NCI-H748 treated with DMSO at 0.1 percent for 48 hours (cell line): Measurements from ENCODE around the gene KCNAB2.

Experiments
- DNase-seq: peaks from one replicate; lab custom pipeline; 2025; lab: John Stamatoyannopoulos, UW

The KCNAB2 gene

GRCh38 chr1:6097824-6098223 is 52.1 kb downstream of the KCNAB2 start:
- DNase-seq, result no peak

- DNase-seq, result no peak
Measured at GRCh38 chr1:6098303-6099215, 52.9 kb downstream of the KCNAB2 start.

GRCh38 chr1:6099297-6099696 is 53.6 kb downstream of the KCNAB2 start:
- DNase-seq, result no peak

DNA sequence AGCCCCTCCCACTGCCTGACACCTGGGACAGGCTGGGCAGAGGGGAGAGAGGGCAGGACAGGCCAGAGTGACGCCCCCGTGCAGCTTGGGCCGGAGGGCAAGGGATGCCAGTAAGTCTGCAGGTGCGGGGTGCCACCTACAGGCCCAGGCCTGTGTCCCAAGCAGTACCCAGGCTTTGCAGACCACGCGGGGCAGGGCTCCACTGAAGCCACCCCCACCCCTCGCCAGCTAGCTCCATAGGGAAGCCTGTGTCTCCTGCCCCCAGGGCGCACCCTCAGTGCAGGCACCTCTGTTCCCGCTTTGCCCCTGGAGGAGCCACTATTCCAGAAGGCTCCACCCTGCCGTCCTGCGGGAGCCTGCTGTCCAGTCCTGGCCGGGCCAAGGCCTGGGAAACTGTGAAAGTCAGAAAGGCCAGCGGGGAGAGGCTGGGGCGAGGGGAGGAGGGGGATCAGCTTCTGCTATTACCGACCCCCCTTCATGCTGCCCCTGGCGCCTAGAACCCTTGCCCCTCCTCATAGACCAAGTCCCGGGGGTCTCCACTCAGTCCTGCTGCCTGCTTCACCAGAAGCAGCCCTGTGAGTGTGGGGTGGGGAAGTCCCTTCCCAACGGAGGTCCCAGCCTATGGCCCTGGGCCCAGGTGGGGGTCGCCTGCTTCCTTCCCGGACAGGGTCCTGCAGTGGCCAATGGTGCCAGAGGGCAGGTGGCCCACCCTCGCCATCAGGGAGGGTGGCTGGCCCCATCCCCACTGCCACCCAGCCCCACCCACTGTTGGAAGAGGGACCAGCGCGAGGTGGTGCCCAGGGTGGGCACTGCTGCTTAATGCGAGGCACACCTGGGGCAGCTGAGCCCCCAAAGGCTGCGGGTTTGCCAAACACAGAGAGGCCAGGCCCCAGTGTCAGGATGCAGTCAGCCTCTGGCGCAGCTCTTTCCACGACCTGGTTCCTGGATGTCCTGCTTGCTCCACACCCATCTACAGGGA is 54.4 kb downstream of the KCNAB2 start:
- no peak for DNase-seq

- no peak for DNase-seq
Measured at GRCh38 chr1:6100861-6101783, 55.4 kb downstream of the KCNAB2 start.

DNA sequence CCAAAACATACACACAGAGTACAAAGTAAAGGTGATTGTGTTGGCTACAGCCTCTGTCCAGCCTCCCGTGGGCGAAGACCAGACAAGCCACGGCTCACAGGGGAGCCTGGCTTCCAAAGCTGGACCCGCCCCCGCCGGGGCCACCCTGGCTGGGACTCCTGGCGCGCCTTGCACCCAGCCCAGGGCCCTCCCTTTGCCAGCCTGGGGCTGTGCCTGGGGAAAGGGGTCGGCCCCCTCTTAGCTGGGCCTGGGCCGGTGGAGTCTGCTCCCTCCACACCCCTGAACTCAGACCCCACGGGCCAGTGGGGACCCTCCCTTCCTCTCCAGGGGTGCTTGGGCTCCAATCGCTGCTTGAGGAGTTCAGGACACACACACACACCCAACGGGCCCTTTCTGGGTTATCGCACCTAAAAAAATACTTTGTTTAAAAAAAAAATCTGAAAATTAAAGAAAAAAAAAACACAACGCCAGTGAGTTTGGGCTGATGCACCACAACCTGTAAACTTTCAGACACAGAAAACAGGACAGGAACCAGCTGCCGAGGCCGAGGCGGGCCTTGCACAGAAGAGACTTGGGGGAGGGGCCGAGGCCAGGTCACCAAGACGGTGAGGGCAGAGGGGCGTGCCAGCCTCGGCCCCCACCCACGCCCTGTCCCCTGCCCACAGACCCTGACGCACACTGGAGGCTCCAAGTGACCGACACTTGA is 56.3 kb downstream of the KCNAB2 start:
- DNase-seq, result no peak

GRCh38 chr1:6102532-6102845 is 56.8 kb downstream of the KCNAB2 start:
- no peak for DNase-seq

DNA sequence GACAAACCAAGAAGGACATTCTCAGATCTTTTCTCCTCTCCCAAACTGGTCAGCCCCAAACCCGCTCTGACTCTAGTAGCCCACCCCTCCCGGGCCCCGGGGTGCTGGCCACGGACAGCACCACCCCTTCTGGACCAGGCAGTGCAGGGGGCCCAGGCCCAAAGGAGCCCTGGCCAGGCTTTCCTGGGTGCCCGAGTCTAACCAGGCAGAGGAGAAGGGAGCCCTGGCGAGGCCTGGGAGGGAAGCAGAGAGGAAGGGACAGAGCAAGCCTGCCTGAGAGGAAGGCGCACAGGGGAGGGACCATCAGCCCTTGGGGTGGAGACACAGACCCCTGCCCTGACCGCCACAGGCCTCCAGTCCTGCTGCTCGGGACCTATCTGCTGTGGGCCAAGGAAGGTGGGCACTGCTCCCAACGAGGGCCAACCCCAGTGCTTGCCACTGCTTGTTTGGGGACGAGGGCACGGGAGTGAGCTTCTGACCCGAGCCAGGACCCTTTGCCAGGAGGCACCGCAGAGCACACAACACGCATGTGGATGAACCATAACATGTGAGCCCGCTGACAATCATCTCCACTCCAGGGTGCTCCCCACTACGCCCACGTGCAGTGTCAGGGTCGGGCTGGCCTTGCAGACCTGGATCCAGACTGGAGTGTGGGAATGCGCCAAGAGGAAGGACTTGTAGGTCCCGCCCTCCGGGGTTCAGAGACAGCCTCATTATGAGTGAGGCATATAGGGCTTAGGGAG is 57.6 kb downstream of the KCNAB2 start:
- DNase-seq, result no peak

DNA sequence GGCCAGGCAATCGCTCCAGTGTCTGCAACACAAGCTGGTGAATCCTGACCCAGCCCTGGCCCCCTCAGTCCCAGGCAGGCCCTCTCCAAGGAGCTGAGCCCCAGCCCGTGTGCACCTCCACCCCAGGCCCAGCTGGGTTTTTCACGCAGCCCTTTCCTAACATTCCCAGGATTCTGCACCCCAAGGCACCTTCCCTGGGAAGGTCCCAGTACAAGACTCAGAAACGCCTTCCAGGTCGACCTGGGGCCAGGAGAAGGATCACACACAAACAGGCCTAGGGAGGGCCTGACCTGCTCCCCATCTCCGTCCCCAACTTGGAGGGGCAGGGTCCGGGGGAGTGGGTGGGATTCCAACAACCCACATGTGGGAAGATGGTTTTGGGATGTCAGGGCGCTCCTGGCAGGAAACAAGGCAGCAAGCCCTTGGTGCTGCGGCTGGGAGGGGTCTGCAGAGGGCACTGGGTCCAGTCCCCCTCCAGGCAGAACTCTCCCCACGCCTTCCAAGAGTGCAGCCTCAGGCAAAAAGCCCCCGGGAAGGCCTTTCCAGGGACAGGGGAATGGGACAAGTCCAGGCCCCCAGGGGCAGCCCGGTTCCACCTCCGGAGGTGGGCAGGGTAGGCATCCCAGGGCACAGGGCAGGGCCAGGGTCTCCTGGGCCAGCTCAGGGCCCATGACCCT is 58.3 kb downstream of the KCNAB2 start:
- DNase-seq, result no peak

GRCh38 chr1:6104631-6105030 is 58.9 kb downstream of the KCNAB2 start:
- DNase-seq, result no peak

DNA sequence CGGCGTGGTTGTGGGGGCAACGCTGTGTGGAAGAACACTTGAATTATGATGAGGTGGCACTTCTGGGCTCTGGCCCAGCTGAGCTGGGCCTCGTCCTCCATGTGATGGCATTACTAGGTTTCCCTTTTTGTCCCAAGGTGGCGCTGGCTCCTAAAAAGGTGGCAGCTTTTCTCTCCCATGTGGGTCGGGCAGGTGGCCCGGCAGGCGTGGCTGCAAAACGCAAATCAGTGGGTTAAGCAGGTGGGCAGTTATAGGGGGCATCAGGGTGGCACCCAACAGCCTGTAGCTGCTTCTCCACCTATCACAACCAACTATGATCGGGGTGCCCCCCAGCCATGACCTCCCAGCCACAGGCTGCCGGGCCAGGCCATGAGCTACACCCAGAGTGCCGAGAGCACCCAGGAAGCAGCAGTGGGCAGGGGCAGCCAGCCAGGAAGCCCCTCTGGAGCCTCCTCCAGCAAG is 59.6 kb downstream of the KCNAB2 start:
- no peak for DNase-seq

DNA sequence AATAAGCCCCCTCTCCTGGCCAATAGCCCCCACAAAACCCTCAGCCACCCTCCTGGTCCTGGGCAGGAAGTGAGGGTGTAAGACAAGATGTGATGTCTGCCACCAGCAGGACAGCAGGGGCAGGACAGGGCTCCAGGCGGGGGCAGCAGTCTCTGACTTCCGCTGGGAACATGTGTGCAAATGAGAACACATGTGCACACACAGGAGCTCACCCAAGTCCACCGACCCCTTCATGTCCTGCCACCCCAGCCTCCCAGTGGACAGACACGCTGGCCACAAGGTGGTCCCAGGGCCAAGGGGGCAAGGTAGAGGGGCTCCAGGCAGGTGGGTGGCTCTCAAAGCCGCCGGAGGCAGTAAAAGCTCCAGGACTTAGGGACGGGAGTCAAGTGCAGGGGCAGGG is 60.1 kb downstream of the KCNAB2 start:
- no peak for DNase-seq

DNA sequence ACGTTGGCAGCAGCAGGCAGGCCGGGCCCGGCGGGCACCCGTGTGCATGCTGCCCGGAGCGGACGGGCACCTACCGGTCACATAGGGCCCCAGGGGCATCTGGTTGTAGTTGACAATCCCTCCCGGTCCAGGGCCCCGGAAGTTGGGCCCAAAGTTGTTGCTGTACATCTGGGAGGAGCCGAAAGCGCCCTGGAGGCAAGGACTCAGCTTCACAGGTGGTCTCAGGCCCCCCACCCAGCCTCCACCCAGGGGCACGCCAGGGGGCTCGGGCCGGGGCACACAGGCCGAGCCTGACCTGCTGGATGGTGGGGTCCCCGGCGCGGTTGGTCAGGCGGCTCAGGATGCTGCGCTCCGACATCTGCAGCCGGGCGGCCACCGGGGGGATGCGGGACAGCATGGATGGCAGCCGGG is 60.6 kb downstream of the KCNAB2 start:
- no peak for DNase-seq

DNA sequence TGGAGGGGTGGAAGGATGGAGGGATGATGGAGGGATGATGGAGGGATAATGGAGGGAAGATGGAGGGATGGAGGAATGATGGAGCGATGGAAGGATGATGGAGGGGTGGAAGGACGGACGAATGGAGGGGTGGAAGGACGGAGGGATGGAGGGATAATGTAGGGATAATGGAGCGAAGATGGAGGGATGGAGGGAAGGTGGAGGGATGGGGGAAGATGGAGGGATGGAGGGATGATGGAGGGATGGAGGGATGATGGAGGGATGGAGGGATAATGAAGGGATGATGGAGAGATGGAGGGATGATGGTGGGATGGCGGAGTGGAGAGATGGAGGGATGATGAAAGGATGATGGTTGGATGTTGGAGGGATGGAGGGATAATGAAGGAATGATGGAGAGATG is 61.3 kb downstream of the KCNAB2 start:
- no peak for DNase-seq

DNA sequence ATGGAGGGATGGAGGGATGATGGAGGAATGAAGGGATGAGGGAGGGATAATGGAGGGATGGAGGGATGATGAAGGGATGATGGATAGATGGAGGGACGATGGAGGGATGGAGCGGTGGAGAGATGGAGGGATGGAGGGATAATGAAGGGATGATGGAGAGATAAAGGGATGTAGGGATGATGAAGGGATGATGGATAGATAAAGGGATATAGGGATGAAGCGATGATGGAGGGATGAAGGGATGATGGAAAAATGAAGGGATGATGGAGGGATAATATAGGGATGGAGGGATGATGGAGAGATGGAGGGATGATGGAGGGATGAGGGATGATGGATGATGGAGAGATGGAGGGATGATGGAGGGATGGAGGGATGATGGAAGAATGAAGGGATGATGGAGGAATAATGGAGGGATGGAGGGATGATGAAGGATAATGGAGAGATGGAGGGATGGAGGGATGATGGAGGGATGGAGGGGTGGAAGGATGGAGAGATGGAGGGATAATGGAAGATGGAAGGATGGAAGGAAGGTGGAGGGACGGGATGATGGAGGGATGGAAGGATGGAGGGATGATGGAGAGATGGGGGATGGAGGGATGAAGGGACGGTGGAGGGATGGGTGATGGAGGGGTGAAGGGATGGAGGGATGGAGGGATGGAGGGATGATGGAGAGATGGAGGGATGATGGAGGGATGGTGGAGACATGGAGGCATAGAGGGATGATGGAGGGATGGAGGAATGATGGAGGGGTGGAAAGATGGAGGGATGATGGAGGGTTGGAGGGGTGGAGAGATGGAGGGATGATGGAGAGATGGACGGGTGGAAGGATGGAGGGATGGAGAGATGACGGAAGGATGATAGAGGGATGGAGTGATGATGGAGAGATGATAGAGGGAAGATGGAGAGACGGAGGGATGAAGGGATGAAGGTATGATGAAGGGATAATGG is 62.0 kb downstream of the KCNAB2 start:
- no peak for DNase-seq

DNA sequence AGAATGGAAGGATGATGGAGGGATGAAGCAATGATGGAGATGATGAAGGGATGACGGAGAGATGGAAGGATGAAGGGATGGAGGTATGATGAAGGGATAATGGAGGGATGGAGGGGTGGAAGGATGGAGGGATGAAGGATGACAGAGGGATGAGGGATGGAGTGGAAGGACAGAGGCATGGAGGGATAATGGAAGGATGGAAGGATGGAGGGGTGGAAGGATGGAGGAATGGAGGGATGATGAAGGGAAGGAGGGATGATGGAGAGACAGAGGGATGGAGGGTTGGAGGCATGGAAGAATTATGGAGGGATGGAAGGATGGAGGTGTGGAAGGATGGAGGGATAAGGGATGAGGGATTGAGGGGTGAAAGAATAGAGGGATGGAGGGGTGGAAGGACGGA is 62.8 kb downstream of the KCNAB2 start:
- DNase-seq, result no peak

DNA sequence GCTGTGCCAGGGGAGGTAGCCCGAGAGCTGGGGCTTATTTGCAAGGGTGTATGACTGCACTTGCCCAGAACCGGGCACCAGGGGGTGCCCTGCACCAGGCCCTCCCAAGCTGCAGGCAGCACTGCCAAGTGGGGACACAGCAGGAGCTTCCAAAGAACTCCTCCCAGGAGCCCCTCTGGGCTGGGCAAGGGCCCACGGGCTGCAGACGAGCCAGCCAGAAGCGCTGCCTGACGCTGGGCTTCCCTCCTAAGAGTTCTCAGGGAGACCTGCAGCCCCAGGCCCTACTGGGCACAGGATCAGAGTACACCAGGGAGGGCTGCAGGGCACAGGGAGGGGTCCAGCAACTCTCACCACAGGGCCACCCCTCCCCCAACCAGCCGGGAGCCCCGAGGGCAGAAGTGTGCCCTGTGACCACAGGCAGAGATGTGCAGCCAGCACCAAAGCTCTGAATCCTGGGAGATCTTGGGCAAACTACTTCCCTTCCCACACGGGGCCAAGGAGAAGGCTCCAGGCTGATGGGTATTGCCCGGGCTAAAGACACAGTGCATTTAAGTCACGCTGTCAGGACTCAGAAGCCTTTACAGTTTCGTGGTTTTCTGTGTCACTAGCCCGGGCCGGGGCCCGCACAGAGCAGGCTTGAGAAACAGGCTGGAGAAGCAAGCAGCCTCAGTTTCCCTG is 63.4 kb downstream of the KCNAB2 start:
- peak; percentile 0 for DNase-seq

DNA sequence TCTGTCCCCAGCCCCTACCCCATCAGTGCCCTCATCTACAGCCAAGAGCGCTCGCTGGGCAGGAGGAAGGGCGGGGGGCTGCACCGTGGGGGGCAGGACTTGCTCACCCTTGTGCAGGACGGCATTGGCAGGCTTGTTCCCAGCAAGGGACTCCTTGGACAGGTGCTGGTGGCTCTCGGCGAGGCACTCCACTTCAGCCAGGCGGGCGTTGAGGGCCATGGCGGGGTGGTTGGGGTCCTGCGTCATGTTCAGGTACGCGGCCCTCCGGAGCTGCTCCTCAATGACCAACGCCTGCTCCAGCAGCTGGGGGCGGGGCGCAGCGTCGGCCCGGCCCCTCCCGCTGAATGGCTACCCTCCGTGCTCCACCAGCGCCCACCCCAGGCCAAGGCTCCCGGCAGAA is 64.0 kb downstream of the KCNAB2 start:
- DNase-seq, result no peak
